HEK293 (cell line): Measurements from ENCODE around the gene LMTK3.

Source experiments
- CTCF ChIA-PET: fragments of 350-600 bp; formaldehyde crosslinking; extraction: SDS; loops from one replicate; lab custom pipeline; 2021; ENCODE audit warnings: antibody characterized with exemption; lab: Yijun Ruan, JAX
- POLR2A ChIA-PET: fragments of 300-600 bp; formaldehyde crosslinking; extraction: SDS; loops from one replicate; lab custom pipeline; 2020; ENCODE audit warnings: antibody characterized with exemption, inconsistent platforms; lab: Yijun Ruan, JAX
- H3K27ac ChIP-seq: fragments of 200-500 bp; sonication (Bioruptor generic); 2 replicates; pipeline ENCODE4 v1.5.1; 2014; ENCODE audit warnings: low read depth, low read length, control low read depth, inconsistent platforms; ENCODE audit errors: extremely low read depth
- H3K36me3 ChIP-seq, 2 experiments: fragments of 200-500 bp in 1 of 2; sonication (Bioruptor generic) in 1 of 2; 1 replicate in 1 of 2; 2 replicates in 1 of 2; pipeline ENCODE4 v1.5.1; 2014 to 2017; ENCODE audit warnings: inconsistent platforms in 2 of 2, low read length in 2 of 2; ENCODE audit not compliant: control insufficient read depth in 2 of 2, insufficient read depth in 1 of 2
- H3K4me1 ChIP-seq: fragments of 200-500 bp; sonication (Bioruptor generic); 2 replicates; pipeline ENCODE4 v1.5.1; 2014; ENCODE audit warnings: mild to moderate bottlenecking, low read length, inconsistent platforms; ENCODE audit not compliant: control insufficient read depth, insufficient read depth
- H3K4me3 ChIP-seq: 2 replicates; pipeline ENCODE4 v1.5.1; 2011; ENCODE audit warnings: low read depth, mild to moderate bottlenecking, control low read depth, low read length, moderate library complexity
- H3K9me3 ChIP-seq: fragments of 200-500 bp; sonication (Bioruptor generic); 2 replicates; pipeline ENCODE4 v1.5.1; 2014; ENCODE audit warnings: low read depth, low read length, inconsistent platforms; ENCODE audit not compliant: control insufficient read depth, insufficient read depth
- SP2 ChIP-seq: fragments of 450-650 bp; formaldehyde crosslinking; IDR thresholded peaks from 2 replicates; pipeline ENCODE4 v1.5.1; 2016; ENCODE audit warnings: missing biosample characterization, missing genetic modification characterization
- SP7 ChIP-seq: fragments of 450-650 bp; formaldehyde crosslinking; IDR thresholded peaks from 2 replicates; pipeline ENCODE4 v1.5.1; 2016; ENCODE audit warnings: missing biosample characterization, missing genetic modification characterization
- TRIM28 ChIP-seq: IDR thresholded peaks from 2 replicates; pipeline ENCODE4 v1.6.1; 2011; ENCODE audit warnings: low read length, control low read depth, borderline replicate concordance
- ZBTB8A ChIP-seq: fragments of 450-650 bp; formaldehyde crosslinking; IDR thresholded peaks from 2 replicates; pipeline ENCODE4 v1.5.1; 2016; ENCODE audit warnings: missing biosample characterization, missing genetic modification characterization
- ZFP37 ChIP-seq: fragments of 450-650 bp; formaldehyde crosslinking; IDR thresholded peaks from 2 replicates; pipeline ENCODE4 v1.5.1; 2016; ENCODE audit warnings: missing biosample characterization, missing genetic modification characterization
- ZNF157 ChIP-seq: fragments of 450-650 bp; formaldehyde crosslinking; IDR thresholded peaks from 2 replicates; pipeline ENCODE4 v1.5.1; 2016; ENCODE audit warnings: missing biosample characterization, missing genetic modification characterization
- ZNF239 ChIP-seq: fragments of 450-650 bp; formaldehyde crosslinking; IDR thresholded peaks from 2 replicates; pipeline ENCODE4 v1.5.1; 2016; ENCODE audit warnings: missing biosample characterization, missing genetic modification characterization
- ZNF335 ChIP-seq: fragments of 450-650 bp; formaldehyde crosslinking; conservative IDR thresholded peaks from 2 replicates; pipeline ENCODE4 v1.5.1; 2016; ENCODE audit warnings: missing biosample characterization, missing genetic modification characterization
- ZNF350 ChIP-seq: fragments of 450-650 bp; formaldehyde crosslinking; IDR thresholded peaks from 2 replicates; pipeline ENCODE4 v1.5.0; 2017; ENCODE audit warnings: missing biosample characterization, mild to moderate bottlenecking, missing genetic modification characterization
- ZNF510 ChIP-seq: fragments of 450-650 bp; formaldehyde crosslinking; IDR thresholded peaks from 2 replicates; pipeline ENCODE4 v1.5.1; 2018; ENCODE audit warnings: mild to moderate bottlenecking, missing genetic modification characterization, missing biosample characterization; ENCODE audit not compliant: insufficient replicate concordance
- ZNF600 ChIP-seq: fragments of 450-650 bp; formaldehyde crosslinking; IDR thresholded peaks from 2 replicates; pipeline ENCODE4 v1.5.1; 2016; ENCODE audit warnings: missing biosample characterization, missing genetic modification characterization
- ZNF843 ChIP-seq: fragments of 450-650 bp; formaldehyde crosslinking; IDR thresholded peaks from 2 replicates; pipeline ENCODE4 v1.5.1; 2016; ENCODE audit warnings: missing biosample characterization, missing genetic modification characterization
- TF ChIP-seq, protein P1 (sequence below): fragments of 450-650 bp; formaldehyde crosslinking; IDR thresholded peaks from 2 replicates; pipeline ENCODE4 v1.5.1; 2016; ENCODE audit warnings: missing biosample characterization, missing genetic modification characterization
- TF ChIP-seq, protein P2 (sequence below): fragments of 450-650 bp; formaldehyde crosslinking; optimal IDR thresholded peaks from 2 replicates; pipeline ENCODE3; 2016; ENCODE audit warnings: missing biosample characterization, mild to moderate bottlenecking, missing genetic modification characterization
- TF ChIP-seq, protein P3 (sequence below): fragments of 450-650 bp; formaldehyde crosslinking; IDR thresholded peaks from 2 replicates; pipeline ENCODE4 v1.5.1; 2016; ENCODE audit warnings: missing biosample characterization, missing genetic modification characterization
- TF ChIP-seq, protein P4 (sequence below): sonication (generic); formaldehyde crosslinking; IDR thresholded peaks from 2 replicates; pipeline ENCODE4 v1.8.1; 2022; ENCODE audit warnings: mild to moderate bottlenecking, moderate library complexity, missing genetic modification reagents
- TF ChIP-seq, protein P5 (sequence below): fragments of 450-650 bp; formaldehyde crosslinking; IDR thresholded peaks from 2 replicates; pipeline ENCODE4 v1.5.1; 2016; ENCODE audit warnings: missing biosample characterization, missing genetic modification characterization

Gene LMTK3

DNA sequence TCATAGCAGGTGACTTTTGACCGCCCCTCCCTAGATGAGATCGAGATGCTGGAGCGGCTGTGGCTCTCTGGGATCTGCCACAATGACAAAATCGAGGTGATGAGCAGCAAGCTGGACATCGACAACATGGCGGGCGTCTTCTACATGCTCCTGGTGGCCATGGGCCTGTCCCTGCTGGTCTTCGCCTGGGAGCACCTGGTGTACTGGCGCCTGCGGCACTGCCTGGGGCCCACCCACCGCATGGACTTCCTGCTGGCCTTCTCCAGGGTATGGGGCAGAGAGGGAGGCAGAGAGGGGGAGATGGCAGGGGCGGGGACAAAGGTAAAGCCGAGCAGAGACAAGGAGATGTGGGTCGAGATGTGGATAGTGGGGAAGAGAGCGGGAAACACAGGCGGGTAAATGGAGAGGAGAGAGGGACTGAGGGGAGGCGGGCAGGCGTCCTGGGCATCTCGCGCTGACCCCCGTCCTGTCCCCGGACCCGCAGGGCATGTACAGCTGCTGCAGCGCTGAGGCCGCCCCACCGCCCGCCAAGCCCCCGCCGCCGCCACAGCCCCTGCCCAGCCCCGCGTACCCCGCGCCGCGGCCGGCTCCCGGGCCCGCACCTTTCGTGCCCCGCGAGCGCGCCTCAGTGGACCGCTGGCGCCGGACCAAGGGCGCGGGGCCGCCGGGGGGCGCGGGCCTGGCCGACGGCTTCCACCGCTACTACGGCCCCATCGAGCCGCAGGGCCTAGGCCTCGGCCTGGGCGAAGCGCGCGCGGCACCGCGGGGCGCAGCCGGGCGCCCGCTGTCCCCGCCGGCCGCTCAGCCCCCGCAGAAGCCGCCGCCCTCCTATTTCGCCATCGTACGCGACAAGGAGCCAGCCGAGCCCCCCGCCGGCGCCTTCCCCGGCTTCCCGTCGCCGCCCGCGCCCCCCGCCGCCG is 69.3 kb downstream of the LMTK3 start:
- POLR2A ChIA-PET = no interaction called here
- peaks cover 8% of the 10 kb centered on the region for H3K4me1 ChIP-seq
- H3K36me3 ChIP-seq = peaks cover 6 to 7% of the 10 kb centered on the region in 2 experiments; a peak in 2 of 3 replicates
- H3K27ac ChIP-seq = no peak overlapping the region
- no peak overlapping the region for H3K4me3 ChIP-seq
- TF ChIP-seq ZNF843 (tag by site-specific recombination) (no peak), ZNF239 (tag by site-specific recombination) (no peak), TRIM28 (no peak), ZNF350 (tag by site-specific recombination) (no peak), ZNF157 (tag by site-specific recombination) (no peak), SP7 (tag by site-specific recombination) (no peak), ZNF600 (tag by site-specific recombination) (no peak), ZNF510 (tag by site-specific recombination) (no peak), ZFP37 (no peak), SP2 (tag by site-specific recombination) (no peak), ZNF335 (tag by site-specific recombination) (no peak), ZBTB8A (tag by site-specific recombination) (no peak)
- TF ChIP-seq, protein P1, sequence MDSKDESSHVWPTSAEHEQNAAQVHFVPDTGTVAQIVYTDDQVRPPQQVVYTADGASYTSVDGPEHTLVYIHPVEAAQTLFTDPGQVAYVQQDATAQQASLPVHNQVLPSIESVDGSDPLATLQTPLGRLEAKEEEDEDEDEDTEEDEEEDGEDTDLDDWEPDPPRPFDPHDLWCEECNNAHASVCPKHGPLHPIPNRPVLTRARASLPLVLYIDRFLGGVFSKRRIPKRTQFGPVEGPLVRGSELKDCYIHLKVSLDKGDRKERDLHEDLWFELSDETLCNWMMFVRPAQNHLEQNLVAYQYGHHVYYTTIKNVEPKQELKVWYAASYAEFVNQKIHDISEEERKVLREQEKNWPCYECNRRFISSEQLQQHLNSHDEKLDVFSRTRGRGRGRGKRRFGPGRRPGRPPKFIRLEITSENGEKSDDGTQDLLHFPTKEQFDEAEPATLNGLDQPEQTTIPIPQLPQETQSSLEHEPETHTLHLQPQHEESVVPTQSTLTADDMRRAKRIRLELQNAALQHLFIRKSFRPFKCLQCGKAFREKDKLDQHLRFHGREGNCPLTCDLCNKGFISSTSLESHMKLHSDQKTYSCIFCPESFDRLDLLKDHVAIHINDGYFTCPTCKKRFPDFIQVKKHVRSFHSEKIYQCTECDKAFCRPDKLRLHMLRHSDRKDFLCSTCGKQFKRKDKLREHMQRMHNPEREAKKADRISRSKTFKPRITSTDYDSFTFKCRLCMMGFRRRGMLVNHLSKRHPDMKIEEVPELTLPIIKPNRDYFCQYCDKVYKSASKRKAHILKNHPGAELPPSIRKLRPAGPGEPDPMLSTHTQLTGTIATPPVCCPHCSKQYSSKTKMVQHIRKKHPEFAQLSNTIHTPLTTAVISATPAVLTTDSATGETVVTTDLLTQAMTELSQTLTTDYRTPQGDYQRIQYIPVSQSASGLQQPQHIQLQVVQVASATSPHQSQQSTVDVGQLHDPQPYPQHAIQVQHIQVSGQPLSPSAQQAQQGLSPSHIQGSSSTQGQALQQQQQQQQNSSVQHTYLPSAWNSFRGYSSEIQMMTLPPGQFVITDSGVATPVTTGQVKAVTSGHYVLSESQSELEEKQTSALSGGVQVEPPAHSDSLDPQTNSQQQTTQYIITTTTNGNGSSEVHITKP (tag by site-specific recombination) = no peak
- TF ChIP-seq, protein P2, sequence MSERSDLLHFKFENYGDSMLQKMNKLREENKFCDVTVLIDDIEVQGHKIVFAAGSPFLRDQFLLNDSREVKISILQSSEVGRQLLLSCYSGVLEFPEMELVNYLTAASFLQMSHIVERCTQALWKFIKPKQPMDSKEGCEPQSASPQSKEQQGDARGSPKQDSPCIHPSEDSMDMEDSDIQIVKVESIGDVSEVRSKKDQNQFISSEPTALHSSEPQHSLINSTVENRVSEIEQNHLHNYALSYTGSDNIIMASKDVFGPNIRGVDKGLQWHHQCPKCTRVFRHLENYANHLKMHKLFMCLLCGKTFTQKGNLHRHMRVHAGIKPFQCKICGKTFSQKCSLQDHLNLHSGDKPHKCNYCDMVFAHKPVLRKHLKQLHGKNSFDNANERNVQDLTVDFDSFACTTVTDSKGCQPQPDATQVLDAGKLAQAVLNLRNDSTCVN = no peak
- TF ChIP-seq, protein P3, sequence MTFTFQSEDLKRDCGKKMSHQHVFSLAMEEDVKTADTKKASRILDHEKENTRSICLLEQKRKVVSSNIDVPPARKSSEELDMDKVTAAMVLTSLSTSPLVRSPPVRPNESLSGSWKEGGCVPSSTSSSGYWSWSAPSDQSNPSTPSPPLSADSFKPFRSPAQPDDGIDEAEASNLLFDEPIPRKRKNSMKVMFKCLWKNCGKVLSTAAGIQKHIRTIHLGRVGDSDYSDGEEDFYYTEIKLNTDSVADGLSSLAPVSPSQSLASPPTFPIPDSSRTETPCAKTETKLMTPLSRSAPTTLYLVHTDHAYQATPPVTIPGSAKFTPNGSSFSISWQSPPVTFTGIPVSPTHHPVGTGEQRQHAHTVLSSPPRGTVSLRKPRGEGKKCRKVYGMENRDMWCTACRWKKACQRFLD (tag by site-specific recombination) = no peak
- TF ChIP-seq, protein P4, sequence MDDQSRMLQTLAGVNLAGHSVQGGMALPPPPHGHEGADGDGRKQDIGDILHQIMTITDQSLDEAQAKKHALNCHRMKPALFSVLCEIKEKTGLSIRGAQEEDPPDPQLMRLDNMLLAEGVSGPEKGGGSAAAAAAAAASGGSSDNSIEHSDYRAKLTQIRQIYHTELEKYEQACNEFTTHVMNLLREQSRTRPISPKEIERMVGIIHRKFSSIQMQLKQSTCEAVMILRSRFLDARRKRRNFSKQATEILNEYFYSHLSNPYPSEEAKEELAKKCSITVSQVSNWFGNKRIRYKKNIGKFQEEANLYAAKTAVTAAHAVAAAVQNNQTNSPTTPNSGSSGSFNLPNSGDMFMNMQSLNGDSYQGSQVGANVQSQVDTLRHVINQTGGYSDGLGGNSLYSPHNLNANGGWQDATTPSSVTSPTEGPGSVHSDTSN (CRISPR knock-in tag) = no peak
- TF ChIP-seq, protein P5, sequence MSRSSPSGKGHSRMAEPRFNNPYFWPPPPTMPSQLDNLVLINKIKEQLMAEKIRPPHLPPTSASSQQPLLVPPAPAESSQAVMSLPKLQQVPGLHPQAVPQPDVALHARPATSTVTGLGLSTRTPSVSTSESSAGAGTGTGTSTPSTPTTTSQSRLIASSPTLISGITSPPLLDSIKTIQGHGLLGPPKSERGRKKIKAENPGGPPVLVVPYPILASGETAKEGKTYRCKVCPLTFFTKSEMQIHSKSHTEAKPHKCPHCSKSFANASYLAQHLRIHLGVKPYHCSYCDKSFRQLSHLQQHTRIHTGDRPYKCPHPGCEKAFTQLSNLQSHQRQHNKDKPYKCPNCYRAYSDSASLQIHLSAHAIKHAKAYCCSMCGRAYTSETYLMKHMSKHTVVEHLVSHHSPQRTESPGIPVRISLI (tag by site-specific recombination) = no peak
- CTCF ChIA-PET = interaction anchor here (0.7 to 1.0 kb wide), 2 partner anchors 51 to 107 kb away, joined by 4 read pairs; partner anchors contain the start of gene KDELR1
- H3K9me3 ChIP-seq = no peaks in the 10 kb centered on the region
